ENCODE data around the gene GLRX. TPM values are rescaled to one million over a fixed set of nuclear protein-coding genes. Genes with fewer than 3 reads are reported as not detected.

The GLRX gene
- polyA plus RNA-seq, 3 donors: 386 to 603 (median 555) TPM

DNA sequence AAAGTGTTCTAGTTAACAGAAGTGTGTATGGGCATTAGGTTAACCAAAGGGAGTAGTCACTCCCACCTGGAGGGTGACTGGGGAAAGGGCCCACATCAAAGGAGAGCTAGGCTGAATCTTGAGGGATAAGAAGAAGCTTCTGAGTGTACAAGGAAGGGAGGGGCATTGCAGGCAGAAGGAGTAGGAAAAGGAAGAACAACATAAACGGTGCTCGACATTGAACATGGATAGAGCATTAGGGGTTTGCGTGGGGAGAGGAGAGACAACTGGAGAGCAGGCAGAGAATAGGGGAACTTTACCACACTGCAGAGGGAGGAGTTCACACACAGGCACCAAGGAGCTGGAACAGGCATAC, 5.3 kb upstream of the GLRX start:
- intact Hi-C loops (cut with micrococcal nuclease): loop anchor here in 1 of 2 donors (10.0 kb wide), 1 partner anchor 93 kb away; the partner anchor contains the start of gene RHOBTB3
- H3K36me3 Mint-ChIP-seq: no peaks in the 10 kb centered on the region
- H2AFZ ChIP-seq (ENCODE audit: insufficient read depth, low read depth, low read length, poor library complexity, severe bottlenecking): no peak overlapping the region
- no peaks in the 10 kb centered on the region for H3K9me3 Mint-ChIP-seq
- H3K79me2 ChIP-seq (ENCODE audit: insufficient read depth, low read length): peaks cover 5% of the 10 kb centered on the region
- H3K27me3 Mint-ChIP-seq (ENCODE audit: low read depth in 3 of 3): peaks cover 0 to 2% (median 1%) of the 10 kb centered on the region in 3 donors
- H3K4me3 Mint-ChIP-seq: peak overlapping the region; percentile 17 to 34
- H4K20me1 ChIP-seq (ENCODE audit: insufficient read depth, low read length): no peaks in the 10 kb centered on the region
- peak overlapping the region in 1 of 2 donors; percentile 55 for H3K27ac ChIP-seq (ENCODE audit: low read depth in 1 of 2, low read length in 2 of 2)
- H3K9me3 ChIP-seq (replicated peaks in 1 of 2; ENCODE audit: control insufficient read depth in 1 of 2, insufficient read depth in 1 of 2, low read length in 2 of 2): no peaks in the 10 kb centered on the region
- H3K4me2 ChIP-seq (replicated peaks; ENCODE audit: extremely low read depth, low read length, poor library complexity, severe bottlenecking): peak overlapping the region; percentile 9
- H3K4me1 ChIP-seq (ENCODE audit: control insufficient read depth in 1 of 2, insufficient read depth in 2 of 2, low read length in 2 of 2): peaks cover 68 to 69% of the 10 kb centered on the region in 2 donors
- peak overlapping the region; percentile 41 to 88 (median 83) for H3K27ac Mint-ChIP-seq
- TF ChIP-seq, protein P1, sequence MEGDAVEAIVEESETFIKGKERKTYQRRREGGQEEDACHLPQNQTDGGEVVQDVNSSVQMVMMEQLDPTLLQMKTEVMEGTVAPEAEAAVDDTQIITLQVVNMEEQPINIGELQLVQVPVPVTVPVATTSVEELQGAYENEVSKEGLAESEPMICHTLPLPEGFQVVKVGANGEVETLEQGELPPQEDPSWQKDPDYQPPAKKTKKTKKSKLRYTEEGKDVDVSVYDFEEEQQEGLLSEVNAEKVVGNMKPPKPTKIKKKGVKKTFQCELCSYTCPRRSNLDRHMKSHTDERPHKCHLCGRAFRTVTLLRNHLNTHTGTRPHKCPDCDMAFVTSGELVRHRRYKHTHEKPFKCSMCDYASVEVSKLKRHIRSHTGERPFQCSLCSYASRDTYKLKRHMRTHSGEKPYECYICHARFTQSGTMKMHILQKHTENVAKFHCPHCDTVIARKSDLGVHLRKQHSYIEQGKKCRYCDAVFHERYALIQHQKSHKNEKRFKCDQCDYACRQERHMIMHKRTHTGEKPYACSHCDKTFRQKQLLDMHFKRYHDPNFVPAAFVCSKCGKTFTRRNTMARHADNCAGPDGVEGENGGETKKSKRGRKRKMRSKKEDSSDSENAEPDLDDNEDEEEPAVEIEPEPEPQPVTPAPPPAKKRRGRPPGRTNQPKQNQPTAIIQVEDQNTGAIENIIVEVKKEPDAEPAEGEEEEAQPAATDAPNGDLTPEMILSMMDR (IDR thresholded peaks at IDR 0.05): no peak
- H3K4me3 ChIP-seq (replicated peaks in 1 of 3; ENCODE audit: low read depth in 2 of 3, low read length in 3 of 3): peak overlapping the region in 1 of 3 experiments; percentile 45
- no peak overlapping the region for H3K9ac ChIP-seq (ENCODE audit: insufficient read depth, low read length, poor library complexity, severe bottlenecking)
- no peak for DNase-seq
- no CpG with 5 or more reads among the region's 3 CpGs for WGBS (ENCODE audit: insufficient coverage)
- no peaks in the 10 kb centered on the region for H3K27me3 ChIP-seq (ENCODE audit: control insufficient read depth in 2 of 2, insufficient read depth in 2 of 2, low read length in 2 of 2)
- H3K36me3 ChIP-seq (replicated peaks in 1 of 2; ENCODE audit: control insufficient read depth in 1 of 2, insufficient read depth in 2 of 2, low read length in 2 of 2): no peaks in the 10 kb centered on the region
- peaks cover 72% of the 10 kb centered on the region for H3K4me1 Mint-ChIP-seq

DNA sequence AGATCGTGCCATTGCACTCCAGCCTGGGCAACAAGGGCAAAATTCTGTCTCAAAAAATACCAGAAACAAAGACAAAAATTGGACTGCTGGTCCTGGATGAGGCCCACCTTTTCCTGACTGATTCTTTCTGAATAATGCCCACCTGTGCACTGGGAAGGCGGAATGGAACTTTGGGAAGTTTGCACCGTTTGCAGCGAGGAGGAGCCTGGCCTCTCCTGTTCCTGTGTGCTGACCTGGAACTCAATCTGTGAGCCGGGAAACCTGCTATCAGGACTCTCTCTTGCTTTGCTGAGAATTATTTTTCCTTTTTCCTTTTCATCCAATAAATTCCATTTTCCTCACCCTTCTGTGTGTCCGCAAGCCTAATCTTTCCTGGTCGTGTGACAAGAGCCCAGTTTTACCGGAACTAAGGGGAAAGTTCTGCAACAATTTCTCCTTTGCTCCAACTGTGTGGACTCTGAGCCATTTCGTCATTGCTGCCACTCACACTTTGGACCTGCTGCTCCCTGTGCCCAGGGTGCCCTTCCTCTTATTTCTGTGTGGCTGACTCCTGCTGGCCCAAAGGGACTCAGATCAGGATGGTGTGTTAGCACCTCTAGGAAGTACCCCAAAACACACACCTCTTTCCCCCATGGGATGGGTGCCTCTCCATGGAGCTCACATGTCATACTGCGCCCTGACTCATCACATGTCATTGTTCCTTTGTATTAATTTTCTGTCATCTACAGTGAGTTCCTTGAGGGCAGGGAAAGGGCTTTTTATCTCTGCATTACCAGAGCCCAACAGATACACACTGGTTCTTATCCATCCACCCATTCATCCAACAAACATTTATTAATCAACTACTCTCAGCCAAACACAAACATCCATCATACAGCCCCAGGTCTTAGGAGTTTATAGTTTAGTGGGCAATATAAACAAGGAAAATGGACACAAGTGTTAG, 4.7 kb upstream of the GLRX start:
- DNase-seq: peak; percentile 49 to 86 (median 81)
- Histone ChIP-seq H3K27ac (ENCODE audit: low read depth in 1 of 2, low read length in 2 of 2) (peak overlapping the region; percentile 50 to 55), H3K9me3 (replicated peaks in 1 of 2; ENCODE audit: control insufficient read depth in 1 of 2, insufficient read depth in 1 of 2, low read length in 2 of 2) (no peaks in the 10 kb centered on the region), H2AFZ (ENCODE audit: insufficient read depth, low read depth, low read length, poor library complexity, severe bottlenecking) (no peak overlapping the region), H3K9ac (ENCODE audit: insufficient read depth, low read length, poor library complexity, severe bottlenecking) (no peak overlapping the region), H3K4me1 (ENCODE audit: control insufficient read depth in 1 of 2, insufficient read depth in 2 of 2, low read length in 2 of 2) (peaks cover 61 to 63% of the 10 kb centered on the region in 2 donors), H3K36me3 (replicated peaks in 1 of 2; ENCODE audit: control insufficient read depth in 1 of 2, insufficient read depth in 2 of 2, low read length in 2 of 2) (no peaks in the 10 kb centered on the region), H3K4me3 (replicated peaks in 1 of 3; ENCODE audit: low read depth in 2 of 3, low read length in 3 of 3) (peak overlapping the region in 1 of 3 experiments; percentile 45), H4K20me1 (ENCODE audit: insufficient read depth, low read length) (peaks cover 3% of the 10 kb centered on the region), H3K4me2 (replicated peaks; ENCODE audit: extremely low read depth, low read length, poor library complexity, severe bottlenecking) (peak overlapping the region; percentile 9), H3K79me2 (ENCODE audit: insufficient read depth, low read length) (peaks cover 9% of the 10 kb centered on the region), H3K27me3 (ENCODE audit: control insufficient read depth in 2 of 2, insufficient read depth in 2 of 2, low read length in 2 of 2) (no peaks in the 10 kb centered on the region)
- Mint-ChIP-seq H3K36me3 (no peaks in the 10 kb centered on the region), H3K9me3 (no peaks in the 10 kb centered on the region), H3K27ac (peak overlapping the region; percentile 79 to 88 (median 83)), H3K27me3 (ENCODE audit: low read depth in 3 of 3) (peaks cover 0 to 2% (median 0%) of the 10 kb centered on the region in 3 donors), H3K4me3 (peak overlapping the region; percentile 51 to 72), H3K4me1 (peaks cover 69% of the 10 kb centered on the region)
- TF ChIP-seq, protein P1 (IDR thresholded peaks at IDR 0.05): no peak
- intact Hi-C loops (cut with micrococcal nuclease): loop anchor here in 1 of 2 donors (10.0 kb wide), 1 partner anchor 92 kb away; the partner anchor contains the start of gene RHOBTB3
- WGBS (ENCODE audit: insufficient coverage): 54% methylated on average over 8 of the region's 10 CpGs

Data from CD14-positive monocyte (primary cell).